Sigmoid colon (tissue), 7 donors: ENCODE measurements around the gene TMPRSS4. TPM values are rescaled to one million over a fixed set of nuclear protein-coding genes. Genes with fewer than 3 reads are reported as not detected.

Experiments used
- DNase-seq: peaks from one replicate; pipeline ENCODE4 v3.0.0-alpha.2; 2019
- H3K27ac ChIP-seq, 4 donors: fragments of 200-600 bp; sonication (generic); one replicate each; pipeline ENCODE4 v1.5.1; 2016 to 2019; ENCODE audit warnings: mild to moderate bottlenecking in 1 of 4
- H3K27me3 ChIP-seq, 3 donors: fragments of 200-600 bp; sonication (generic); one replicate each; pipeline ENCODE4 v1.5.1; 2019; ENCODE audit warnings: mild to moderate bottlenecking in 1 of 3
- H3K36me3 ChIP-seq, 4 donors: fragments of 200-600 bp; sonication (generic); one replicate each; pipeline ENCODE4 v1.5.1; 2016 to 2019
- H3K4me1 ChIP-seq, 4 donors: fragments of 200-600 bp; sonication (generic); one replicate each; pipeline ENCODE4 v1.5.1; 2017 to 2019
- H3K4me3 ChIP-seq, 4 donors: fragments of 200-600 bp; sonication (generic); one replicate each; pipeline ENCODE4 v1.5.1; 2017 to 2019; ENCODE audit warnings: mild to moderate bottlenecking in 2 of 4, moderate library complexity in 1 of 4
- H3K9me3 ChIP-seq, 4 donors: fragments of 200-600 bp in 3 of 4; sonication (generic) in 3 of 4; one replicate each; pipeline versions ENCODE4 v1.5.1 to v1.6.1; 2013 to 2019
- EP300 ChIP-seq, 4 donors: sonication (generic); formaldehyde crosslinking; IDR thresholded peaks; one replicate each; pipeline ENCODE4 v1.6.1; 2017; ENCODE audit warnings: antibody characterized with exemption in 4 of 4
- POLR2A ChIP-seq, 2 donors: fragments of 450-650 bp; IDR thresholded peaks; one replicate each; pipeline ENCODE4 v1.6.1; 2016; ENCODE audit warnings: antibody characterized with exemption in 2 of 2, mild to moderate bottlenecking in 2 of 2, moderate library complexity in 2 of 2
- POLR2AphosphoS5 ChIP-seq, 4 donors: sonication (generic); formaldehyde crosslinking; IDR thresholded peaks; one replicate each; pipeline ENCODE4 v1.6.1; 2017; ENCODE audit warnings: antibody characterized with exemption in 4 of 4
- WGBS, 2 donors: extraction: QIAGEN DNeasy Blood & Tissue Kit; methylation state at CpG; one replicate each; pipeline ENCODE4 v1.1.7; 2013; 5-methylcytosine and 5-hydroxymethylcytosine counted together
- intact Hi-C: fragments of 100-400 bp; cut with DNase I; formaldehyde crosslinking; loops from one replicate; pipeline ENCODE4 v1.15.1; 2023
- polyA plus RNA-seq, 3 donors: library from polyadenylated mRNA; stranded (reverse); fragments of 200-250 nt; gene quantifications; one replicate each; pipeline ENCODE4 v1.2.3, GENCODE V29; 2013
- total RNA-seq, 4 donors: library from RNA; depleted of rRNA; stranded (reverse); fragments of >200 nt; gene quantifications; one replicate each; pipeline ENCODE4 v1.1.0, GENCODE V29; 2016
- TF ChIP-seq, protein P1 (sequence below), 4 experiments: fragments of 450-650 bp in 3 of 4; fragments of 200-600 bp in 1 of 4; IDR thresholded peaks; one replicate each; pipeline ENCODE4 v1.5.1; 2016 to 2019; ENCODE audit warnings: antibody characterized with exemption in 4 of 4, mild to moderate bottlenecking in 3 of 4, moderate library complexity in 2 of 4
- donor health status: healthy with polysubstance abuse.
- donor health status: Bipolar disorder and iron deficiency.
- donor health status: healthy.

The TMPRSS4 gene
- total and polyA plus RNA-seq, 7 donors = 1.4 to 134 (median 84.6) TPM; not detected in 3

DNA sequence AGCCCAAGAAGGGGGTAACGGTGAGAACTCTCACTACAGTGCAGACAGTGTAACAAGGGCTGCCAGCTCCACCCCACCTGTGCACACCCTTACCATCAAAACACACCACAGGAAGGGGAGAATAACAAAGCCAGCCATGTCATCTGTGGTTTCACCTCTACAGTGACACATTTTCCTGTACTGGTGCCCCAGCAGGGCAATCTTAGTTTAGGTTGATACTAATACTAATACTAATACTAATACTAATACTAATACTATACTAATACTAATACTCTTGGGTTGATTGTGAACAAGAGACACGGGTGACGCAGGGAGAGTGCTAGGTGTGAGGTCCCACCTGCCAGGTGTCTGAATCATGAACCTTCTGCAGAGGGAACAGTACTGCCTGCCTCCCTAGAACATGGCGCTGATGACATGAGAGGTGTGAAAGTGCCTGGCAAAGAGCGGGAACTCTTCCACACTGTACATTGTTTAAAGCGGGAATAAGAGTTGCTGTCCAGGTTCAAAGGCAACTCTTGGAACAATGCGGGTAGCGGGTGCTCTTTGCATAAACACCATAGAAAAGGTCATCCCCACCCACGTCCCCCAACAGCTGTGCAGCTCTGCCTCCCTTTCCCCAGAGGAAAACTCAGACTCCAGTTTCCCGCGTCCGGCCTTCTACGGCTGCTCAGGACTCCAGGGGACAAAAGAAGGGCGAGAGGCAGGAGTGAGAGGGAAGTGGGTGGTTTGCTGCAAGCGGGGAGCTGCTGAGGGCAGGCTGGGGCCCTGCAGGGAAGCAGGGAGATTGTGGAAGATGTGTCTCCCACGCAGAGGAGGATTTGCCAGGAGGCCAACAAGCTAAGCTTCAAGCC is 25.0 kb upstream of the TMPRSS4 start:
- no peak for DNase-seq

DNA sequence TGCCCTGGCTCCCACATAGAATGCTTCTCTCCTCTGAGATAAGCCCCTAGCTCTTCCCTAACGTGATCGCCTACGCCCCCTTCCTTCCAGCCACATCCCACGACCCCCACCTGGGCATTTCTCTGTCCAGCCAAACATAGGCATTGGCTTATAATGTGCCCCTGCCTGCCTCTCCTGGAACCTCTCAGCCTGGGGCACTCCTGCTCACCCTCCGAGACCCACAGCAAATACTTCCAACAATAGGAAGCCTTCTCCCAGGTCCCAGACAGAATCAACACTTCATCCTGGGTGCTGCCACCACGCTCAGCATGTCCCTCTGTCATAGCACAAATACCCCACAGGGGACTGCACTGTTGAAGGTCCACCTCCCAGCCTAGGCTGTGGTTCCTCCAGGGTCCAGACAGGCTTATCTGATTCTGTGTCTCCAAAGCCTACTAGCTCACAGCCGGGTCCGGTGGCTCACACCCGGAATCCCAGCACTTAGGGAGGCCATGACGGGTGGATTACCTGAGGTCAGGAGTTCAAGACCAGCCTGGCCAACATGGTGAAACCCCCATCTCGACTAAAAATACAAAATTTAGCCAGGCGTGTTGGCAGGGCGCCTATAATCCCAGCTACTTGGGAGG is 24.2 kb upstream of the TMPRSS4 start:
- H3K4me3 ChIP-seq = no peak overlapping the region
- intact Hi-C loops = loop anchor here (2.0 to 5.0 kb wide), 3 partner anchors 105 to 625 kb away; no protein-coding TSS in a partner anchor
- H3K27ac ChIP-seq = no peak overlapping the region
- 80 to 88% methylated on average over 13 of the region's 13 CpGs for WGBS, 2 donors
- H3K36me3 ChIP-seq = no peaks in the 10 kb centered on the region
- no peaks in the 10 kb centered on the region for H3K4me1 ChIP-seq
- no peaks in the 10 kb centered on the region for H3K9me3 ChIP-seq
- TF ChIP-seq EP300 (IDR thresholded peaks at IDR 0.05) = no peak
- no peak for TF ChIP-seq POLR2AphosphoS5 (IDR thresholded peaks at IDR 0.05)
- no peak for TF ChIP-seq POLR2A (IDR thresholded peaks at IDR 0.05)
- TF ChIP-seq, protein P1, sequence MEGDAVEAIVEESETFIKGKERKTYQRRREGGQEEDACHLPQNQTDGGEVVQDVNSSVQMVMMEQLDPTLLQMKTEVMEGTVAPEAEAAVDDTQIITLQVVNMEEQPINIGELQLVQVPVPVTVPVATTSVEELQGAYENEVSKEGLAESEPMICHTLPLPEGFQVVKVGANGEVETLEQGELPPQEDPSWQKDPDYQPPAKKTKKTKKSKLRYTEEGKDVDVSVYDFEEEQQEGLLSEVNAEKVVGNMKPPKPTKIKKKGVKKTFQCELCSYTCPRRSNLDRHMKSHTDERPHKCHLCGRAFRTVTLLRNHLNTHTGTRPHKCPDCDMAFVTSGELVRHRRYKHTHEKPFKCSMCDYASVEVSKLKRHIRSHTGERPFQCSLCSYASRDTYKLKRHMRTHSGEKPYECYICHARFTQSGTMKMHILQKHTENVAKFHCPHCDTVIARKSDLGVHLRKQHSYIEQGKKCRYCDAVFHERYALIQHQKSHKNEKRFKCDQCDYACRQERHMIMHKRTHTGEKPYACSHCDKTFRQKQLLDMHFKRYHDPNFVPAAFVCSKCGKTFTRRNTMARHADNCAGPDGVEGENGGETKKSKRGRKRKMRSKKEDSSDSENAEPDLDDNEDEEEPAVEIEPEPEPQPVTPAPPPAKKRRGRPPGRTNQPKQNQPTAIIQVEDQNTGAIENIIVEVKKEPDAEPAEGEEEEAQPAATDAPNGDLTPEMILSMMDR (IDR thresholded peaks at IDR 0.05) = no peak
- no peak for DNase-seq
- no peaks in the 10 kb centered on the region for H3K27me3 ChIP-seq

More for the DNA sequence above, 25.0 kb upstream of the TMPRSS4 start:
- intact Hi-C loops = loop anchor here (2.0 to 5.0 kb wide), 3 partner anchors 105 to 625 kb away; no protein-coding TSS in a partner anchor
- H3K27me3 ChIP-seq = no peaks in the 10 kb centered on the region
- 78 to 87% methylated on average over 16 of the region's 16 CpGs for WGBS, 2 donors
- H3K27ac ChIP-seq = no peak overlapping the region
- H3K4me3 ChIP-seq = no peak overlapping the region
- TF ChIP-seq EP300 (IDR thresholded peaks at IDR 0.05) (no peak), POLR2AphosphoS5 (IDR thresholded peaks at IDR 0.05) (no peak), POLR2A (IDR thresholded peaks at IDR 0.05) (no peak)
- TF ChIP-seq, protein P1 (IDR thresholded peaks at IDR 0.05) = no peak
- H3K9me3 ChIP-seq = no peaks in the 10 kb centered on the region
- H3K36me3 ChIP-seq = no peaks in the 10 kb centered on the region
- no peaks in the 10 kb centered on the region for H3K4me1 ChIP-seq

DNA sequence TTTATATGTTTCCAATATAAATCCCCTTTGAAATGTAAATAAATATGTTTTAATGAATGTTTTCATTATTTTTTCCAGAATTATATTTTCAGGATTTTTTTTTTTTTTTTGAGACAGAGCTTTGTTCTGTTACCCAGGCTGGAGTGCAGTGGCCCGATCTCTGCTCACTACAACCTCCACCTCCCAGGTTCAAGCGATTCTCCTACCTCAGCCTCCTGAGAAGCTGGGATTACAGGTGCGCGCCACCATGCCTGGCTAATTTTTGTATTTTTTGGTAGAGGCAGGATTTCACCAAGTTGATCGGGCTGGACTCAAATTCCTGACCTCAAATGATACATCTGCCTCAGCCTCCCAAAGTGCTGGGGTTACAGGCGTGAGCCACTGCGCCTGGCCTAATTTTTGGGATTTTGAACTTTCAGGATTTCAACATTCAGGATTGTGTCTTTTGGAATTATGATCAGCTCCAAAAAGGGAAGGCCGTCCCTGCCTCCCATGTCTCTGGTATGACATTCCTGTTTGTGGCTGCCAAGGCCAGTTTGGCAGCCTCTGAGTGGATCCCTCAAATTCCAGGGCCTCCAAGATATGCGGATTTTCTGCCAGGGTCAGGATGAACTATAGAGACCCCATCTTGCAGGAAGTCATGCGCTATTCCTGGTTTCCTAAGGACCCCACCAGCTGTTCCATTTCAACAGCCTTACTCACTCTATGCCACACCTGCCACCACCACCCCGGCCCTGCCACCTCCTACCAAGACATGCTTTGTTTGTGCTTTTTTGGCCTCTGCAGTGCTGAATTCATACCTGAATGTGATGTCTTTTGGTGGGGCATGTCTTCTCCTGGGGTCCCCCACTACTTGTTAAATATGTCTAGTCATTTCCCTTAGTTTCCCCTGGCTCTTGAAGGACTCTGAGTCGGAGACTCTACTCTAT is 21.9 kb upstream of the TMPRSS4 start:
- Histone ChIP-seq H3K9me3 (no peaks in the 10 kb centered on the region), H3K36me3 (no peaks in the 10 kb centered on the region), H3K4me3 (no peak overlapping the region), H3K4me1 (no peaks in the 10 kb centered on the region), H3K27me3 (no peaks in the 10 kb centered on the region), H3K27ac (no peak overlapping the region)
- no peak for TF ChIP-seq POLR2AphosphoS5 (IDR thresholded peaks at IDR 0.05)
- TF ChIP-seq POLR2A (IDR thresholded peaks at IDR 0.05) = no peak
- TF ChIP-seq, protein P1 (IDR thresholded peaks at IDR 0.05) = no peak
- TF ChIP-seq EP300 (IDR thresholded peaks at IDR 0.05) = no peak
- DNase-seq = peak; percentile 38
- WGBS, 2 donors = 79 to 90% methylated on average over 12 of the region's 12 CpGs
- intact Hi-C loops = loop anchor here (5.0 kb wide), 2 partner anchors 108 to 628 kb away; no protein-coding TSS in a partner anchor

DNA sequence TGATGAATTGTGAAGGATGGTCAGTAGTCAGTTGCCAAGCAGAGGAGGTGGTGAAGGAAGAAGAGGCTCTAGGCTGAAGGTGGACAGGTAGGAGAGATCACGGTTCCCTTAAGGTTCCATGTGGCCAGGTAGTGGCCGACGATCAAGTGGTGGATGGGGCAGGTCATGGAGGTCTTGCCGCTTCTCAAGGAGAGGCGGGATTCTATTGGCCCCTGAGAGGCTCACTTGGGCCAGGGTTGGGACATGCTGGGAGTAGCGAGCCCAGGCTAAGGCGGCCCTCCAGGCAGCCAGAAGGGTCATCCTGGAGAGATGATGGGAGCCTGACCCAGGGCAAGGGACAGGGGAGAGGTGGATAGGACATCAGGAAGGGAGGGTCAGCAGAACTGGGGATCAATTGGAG is 20.9 kb upstream of the TMPRSS4 start:
- intact Hi-C loops = no loop called here
- Histone ChIP-seq H3K9me3 (no peaks in the 10 kb centered on the region), H3K4me1 (no peaks in the 10 kb centered on the region), H3K36me3 (no peaks in the 10 kb centered on the region), H3K27ac (no peak overlapping the region), H3K27me3 (no peaks in the 10 kb centered on the region), H3K4me3 (no peak overlapping the region)
- DNase-seq = peak; percentile 46
- 96 to 97% methylated on average over 7 of the region's 7 CpGs for WGBS, 2 donors
- TF ChIP-seq POLR2A (IDR thresholded peaks at IDR 0.05) = no peak
